ENCODE results near the gene FGF6.

Gene FGF6

GRCh38 chr12:4447151-4447550, 1.5 kb upstream of the FGF6 start:
- TF ChIP-seq, protein P1, sequence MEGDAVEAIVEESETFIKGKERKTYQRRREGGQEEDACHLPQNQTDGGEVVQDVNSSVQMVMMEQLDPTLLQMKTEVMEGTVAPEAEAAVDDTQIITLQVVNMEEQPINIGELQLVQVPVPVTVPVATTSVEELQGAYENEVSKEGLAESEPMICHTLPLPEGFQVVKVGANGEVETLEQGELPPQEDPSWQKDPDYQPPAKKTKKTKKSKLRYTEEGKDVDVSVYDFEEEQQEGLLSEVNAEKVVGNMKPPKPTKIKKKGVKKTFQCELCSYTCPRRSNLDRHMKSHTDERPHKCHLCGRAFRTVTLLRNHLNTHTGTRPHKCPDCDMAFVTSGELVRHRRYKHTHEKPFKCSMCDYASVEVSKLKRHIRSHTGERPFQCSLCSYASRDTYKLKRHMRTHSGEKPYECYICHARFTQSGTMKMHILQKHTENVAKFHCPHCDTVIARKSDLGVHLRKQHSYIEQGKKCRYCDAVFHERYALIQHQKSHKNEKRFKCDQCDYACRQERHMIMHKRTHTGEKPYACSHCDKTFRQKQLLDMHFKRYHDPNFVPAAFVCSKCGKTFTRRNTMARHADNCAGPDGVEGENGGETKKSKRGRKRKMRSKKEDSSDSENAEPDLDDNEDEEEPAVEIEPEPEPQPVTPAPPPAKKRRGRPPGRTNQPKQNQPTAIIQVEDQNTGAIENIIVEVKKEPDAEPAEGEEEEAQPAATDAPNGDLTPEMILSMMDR (IDR thresholded peaks at IDR 0.05; ENCODE audit: low read depth, low read length) = no peak
- DNase-seq (ENCODE audit: extremely low read depth, low read depth) = no peak

- TF ChIP-seq, protein P1 (IDR thresholded peaks at IDR 0.05; ENCODE audit: low read depth, low read length) = no peak
- DNase-seq (ENCODE audit: extremely low read depth, low read depth) = no peak
Observed at GRCh38 chr12:4446335-4446734, 720 bp upstream of the FGF6 start.

- DNase-seq (ENCODE audit: extremely low read depth, low read depth) = no peak
- TF ChIP-seq, protein P1 (IDR thresholded peaks at IDR 0.05; ENCODE audit: low read depth, low read length) = no peak
Observed at GRCh38 chr12:4444031-4444430, 1.6 kb downstream of the FGF6 start.

GRCh38 chr12:4443616-4444015, 2.0 kb downstream of the FGF6 start:
- no peak for DNase-seq (ENCODE audit: extremely low read depth, low read depth)
- TF ChIP-seq, protein P1 (IDR thresholded peaks at IDR 0.05; ENCODE audit: low read depth, low read length) = no peak

DNA sequence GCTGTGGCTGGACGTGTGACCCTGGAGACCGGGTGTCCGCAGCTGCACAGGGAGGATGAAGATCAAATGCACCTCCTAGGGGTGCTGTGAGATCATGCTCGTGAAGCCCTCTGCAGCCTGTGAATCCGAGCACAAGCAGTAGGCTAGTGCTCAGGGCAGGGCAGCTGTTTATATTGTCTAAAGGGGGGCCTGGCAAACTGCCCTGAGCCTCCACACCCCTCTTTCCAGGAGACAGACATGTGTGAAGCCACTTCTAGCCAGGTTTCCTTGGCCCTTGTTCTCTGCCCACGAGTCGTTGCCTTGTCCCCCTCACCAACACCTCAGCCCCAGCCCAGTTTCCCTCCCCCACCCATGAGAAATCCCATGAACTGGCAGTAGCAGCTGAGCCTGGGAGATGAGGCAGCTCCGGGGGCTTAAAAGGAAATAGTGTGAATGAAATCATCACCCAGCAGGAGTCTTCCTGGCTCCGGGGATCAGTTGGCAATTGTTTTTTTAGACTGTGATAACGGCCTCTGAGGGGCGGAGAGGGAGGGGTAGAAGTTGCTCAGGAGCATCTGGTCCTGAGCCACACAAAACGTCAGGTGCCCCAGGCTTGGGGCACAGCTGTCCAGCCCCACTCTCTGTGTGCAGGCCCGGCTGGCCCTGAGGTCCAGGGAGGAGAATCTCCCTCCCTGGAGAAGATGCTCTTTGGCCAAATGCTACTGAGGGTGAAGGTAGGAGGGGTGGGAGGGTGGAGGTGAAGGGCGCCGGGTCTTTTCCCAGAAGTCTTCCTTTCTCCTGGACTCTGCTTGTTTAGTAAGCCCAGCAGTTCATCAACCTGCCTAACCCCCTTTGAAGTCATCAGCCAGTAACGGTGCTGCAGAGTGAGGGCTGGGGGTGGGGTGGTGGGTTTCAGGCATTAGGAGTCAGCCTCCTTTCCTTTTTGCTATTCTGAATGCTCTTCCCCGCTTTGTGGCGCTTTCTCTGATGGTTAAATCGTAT, 4.0 kb downstream of the FGF6 start:
- no peak for DNase-seq (ENCODE audit: extremely low read depth, low read depth)
- TF ChIP-seq, protein P1 (IDR thresholded peaks at IDR 0.05; ENCODE audit: low read depth, low read length) = no peak

DNA sequence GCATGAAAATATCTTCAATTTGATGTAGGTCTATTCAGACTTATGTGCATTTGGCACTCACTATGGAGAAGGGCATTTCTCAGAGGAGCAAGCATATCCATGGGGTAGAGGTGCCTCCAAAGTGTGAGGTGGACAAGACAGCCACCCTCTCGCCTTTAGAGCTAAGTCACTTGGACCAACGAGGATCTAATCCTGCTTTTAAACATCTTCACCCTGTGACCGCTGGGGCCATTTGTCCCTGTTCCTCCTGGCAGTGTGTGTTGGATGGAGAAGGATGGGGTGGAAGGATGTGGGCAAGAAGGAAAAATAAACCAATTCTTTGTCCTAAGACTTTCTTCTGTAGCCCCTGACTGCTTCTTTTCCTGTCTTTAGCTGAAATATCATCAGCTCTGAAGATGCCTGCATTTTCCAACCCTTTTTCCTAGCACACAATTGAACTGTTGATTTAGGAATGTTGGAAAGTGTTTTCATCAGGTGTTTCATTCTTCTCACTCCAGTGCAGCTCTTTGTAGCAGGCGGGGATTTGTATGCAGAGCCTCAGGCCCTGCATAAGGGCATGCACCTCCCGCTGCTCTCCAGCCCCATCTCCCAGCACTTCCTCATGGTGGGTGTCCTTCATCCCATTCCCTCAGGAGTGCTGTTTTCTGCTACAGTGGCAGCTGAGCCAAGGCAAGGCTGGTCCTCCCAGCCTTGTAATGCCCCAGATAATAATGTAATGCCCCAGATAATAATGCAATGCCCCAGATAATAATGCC, 5.3 kb downstream of the FGF6 start:
- no peak for DNase-seq (ENCODE audit: extremely low read depth, low read depth)
- TF ChIP-seq, protein P1 (IDR thresholded peaks at IDR 0.05; ENCODE audit: low read depth, low read length) = no peak

GRCh38 chr12:4439736-4440135, 5.9 kb downstream of the FGF6 start:
- TF ChIP-seq, protein P1 (IDR thresholded peaks at IDR 0.05; ENCODE audit: low read depth, low read length) = no peak
- no peak for DNase-seq (ENCODE audit: extremely low read depth, low read depth)

Measured in AG09319 (cell line).